NCI-H345 treated with DMSO at 0.1 percent for 48 hours (cell line): ENCODE data around the gene ORC5.

ENCODE experiments used
- DNase-seq: peaks from one replicate; lab custom pipeline; 2025; ENCODE audit not compliant: unreplicated experiment; lab: John Stamatoyannopoulos, UW

The ORC5 gene

GRCh38 chr7:104130726-104131125, 77.1 kb downstream of the ORC5 start:
- no peak for DNase-seq

- DNase-seq: no peak
Measured at GRCh38 chr7:104127204-104127603, 80.6 kb downstream of the ORC5 start.

- DNase-seq: peak; percentile 74
Measured at GRCh38 chr7:104126411-104126841, 81.4 kb downstream of the ORC5 start.

- DNase-seq: no peak
Measured at GRCh38 chr7:104124893-104125477, 82.8 kb downstream of the ORC5 start.

- no peak for DNase-seq
Measured at GRCh38 chr7:104124469-104124868, 83.3 kb downstream of the ORC5 start.

GRCh38 chr7:104123786-104124185, 84.0 kb downstream of the ORC5 start:
- no peak for DNase-seq

- no peak for DNase-seq
Measured at GRCh38 chr7:104113788-104114187, 94.0 kb downstream of the ORC5 start.

GRCh38 chr7:104112623-104113022, 95.2 kb downstream of the ORC5 start:
- DNase-seq: no peak

- DNase-seq: no peak
Measured at GRCh38 chr7:104111271-104111670, 96.5 kb downstream of the ORC5 start.

GRCh38 chr7:104106108-104106905, 101.5 kb downstream of the ORC5 start:
- no peak for DNase-seq

GRCh38 chr7:104098890-104099289, 108.9 kb downstream of the ORC5 start:
- DNase-seq: no peak

- DNase-seq: no peak
Measured at GRCh38 chr7:104096683-104097082, 111.1 kb downstream of the ORC5 start.

GRCh38 chr7:104093127-104093526, 114.7 kb downstream of the ORC5 start:
- no peak for DNase-seq

- no peak for DNase-seq
Measured at GRCh38 chr7:104091242-104091641, 116.6 kb downstream of the ORC5 start.

- DNase-seq: peak; percentile 1
Measured at GRCh38 chr7:104089612-104090011, 118.2 kb downstream of the ORC5 start.

- DNase-seq: no peak
Measured at GRCh38 chr7:104089061-104089460, 118.8 kb downstream of the ORC5 start.
